Measurements from ENCODE around the gene ZNF460.
"Not testable (repeated sequence)": the region's sequence is repeated elsewhere in the genome, so short reads cannot be mapped to it uniquely, and the experiment has no call there.

The ZNF460 gene

DNA sequence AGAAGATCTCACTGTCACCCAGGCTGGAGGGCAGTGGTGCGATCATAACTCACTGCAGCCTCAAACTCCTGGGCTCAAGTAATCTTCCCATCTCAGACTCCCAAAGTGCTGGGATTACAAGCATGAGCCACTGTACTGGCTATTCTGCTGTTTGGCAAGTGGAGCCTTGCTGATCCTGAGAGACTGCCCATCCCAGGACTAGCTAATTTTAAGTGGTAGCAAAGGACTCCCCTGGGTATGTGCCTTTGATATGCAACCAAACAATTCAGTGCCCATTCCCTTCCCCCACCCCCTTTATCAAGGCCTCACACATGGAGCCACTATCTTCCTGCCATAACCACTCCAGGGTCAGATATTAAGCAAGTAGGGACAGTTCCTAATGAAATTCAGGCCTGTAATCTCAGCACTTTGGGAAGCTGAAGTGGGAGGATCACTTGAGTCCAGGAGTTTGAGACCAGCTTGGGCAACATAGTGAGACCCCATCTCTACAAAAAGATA lies 17.0 kb upstream of the ZNF460 start:
- DNase-seq (ENCODE audit: low read depth): no peak
- TF ChIP-seq, protein P1, sequence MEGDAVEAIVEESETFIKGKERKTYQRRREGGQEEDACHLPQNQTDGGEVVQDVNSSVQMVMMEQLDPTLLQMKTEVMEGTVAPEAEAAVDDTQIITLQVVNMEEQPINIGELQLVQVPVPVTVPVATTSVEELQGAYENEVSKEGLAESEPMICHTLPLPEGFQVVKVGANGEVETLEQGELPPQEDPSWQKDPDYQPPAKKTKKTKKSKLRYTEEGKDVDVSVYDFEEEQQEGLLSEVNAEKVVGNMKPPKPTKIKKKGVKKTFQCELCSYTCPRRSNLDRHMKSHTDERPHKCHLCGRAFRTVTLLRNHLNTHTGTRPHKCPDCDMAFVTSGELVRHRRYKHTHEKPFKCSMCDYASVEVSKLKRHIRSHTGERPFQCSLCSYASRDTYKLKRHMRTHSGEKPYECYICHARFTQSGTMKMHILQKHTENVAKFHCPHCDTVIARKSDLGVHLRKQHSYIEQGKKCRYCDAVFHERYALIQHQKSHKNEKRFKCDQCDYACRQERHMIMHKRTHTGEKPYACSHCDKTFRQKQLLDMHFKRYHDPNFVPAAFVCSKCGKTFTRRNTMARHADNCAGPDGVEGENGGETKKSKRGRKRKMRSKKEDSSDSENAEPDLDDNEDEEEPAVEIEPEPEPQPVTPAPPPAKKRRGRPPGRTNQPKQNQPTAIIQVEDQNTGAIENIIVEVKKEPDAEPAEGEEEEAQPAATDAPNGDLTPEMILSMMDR (conservative IDR thresholded peaks at IDR 0.05; ENCODE audit: low read depth, low read length): no peak
- no peak overlapping the region for H3K4me3 ChIP-seq (ENCODE audit: low read length)

DNA sequence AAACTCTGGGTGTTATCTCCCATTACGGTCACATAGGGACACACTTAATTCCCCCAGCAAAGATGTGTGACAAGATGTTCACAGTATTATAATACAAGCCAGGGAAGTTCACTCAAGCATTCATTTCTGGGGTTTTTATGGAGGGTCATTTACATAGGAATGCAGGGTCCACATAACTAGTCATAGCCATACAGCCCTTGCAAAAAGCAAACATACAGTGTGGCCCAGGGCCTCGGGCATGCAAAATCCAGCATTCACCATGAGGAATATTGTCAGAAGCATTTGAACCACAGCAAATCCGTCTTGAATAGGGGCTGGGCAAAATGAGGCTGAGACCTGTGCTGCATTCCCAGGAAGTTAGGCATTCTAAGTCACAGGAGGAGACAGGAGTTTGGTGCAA lies 13.0 kb upstream of the ZNF460 start:
- TF ChIP-seq, protein P1 (conservative IDR thresholded peaks at IDR 0.05; ENCODE audit: low read depth, low read length): no peak
- no peak overlapping the region for H3K4me3 ChIP-seq (ENCODE audit: low read length)
- DNase-seq (ENCODE audit: low read depth): no peak

DNA sequence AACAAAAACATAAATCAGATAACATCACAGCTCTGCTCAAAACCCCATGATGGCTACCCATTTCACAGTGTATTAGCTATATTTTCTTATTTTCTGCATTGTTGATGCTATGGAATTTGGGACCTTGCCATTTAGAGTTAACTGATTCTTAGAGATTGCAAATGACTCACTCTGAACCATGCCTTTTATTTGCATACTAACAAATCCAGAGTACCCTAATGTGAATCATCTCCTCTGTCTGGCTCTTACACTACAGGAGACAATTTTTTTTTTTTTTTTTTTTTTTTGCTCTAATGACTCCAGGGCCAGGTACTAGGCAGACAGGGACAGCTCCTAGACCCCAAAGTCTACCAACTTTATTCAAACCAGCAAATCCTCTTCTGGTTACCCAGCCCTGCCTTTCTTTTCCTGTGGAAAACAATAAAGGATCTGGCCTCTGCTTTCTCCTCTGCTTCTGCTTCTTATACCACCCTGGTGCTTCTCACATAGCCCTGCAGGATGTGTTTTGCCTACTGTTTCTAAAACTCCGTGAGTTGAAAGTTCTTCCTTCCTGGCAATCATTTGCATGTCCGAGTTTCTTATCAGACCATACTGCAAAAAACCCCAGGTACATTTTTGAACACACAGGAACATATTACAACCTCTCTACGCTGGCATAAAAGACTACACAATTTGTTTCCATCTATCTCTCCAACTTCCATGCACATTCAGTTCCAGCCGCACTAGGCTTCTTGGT lies 10.6 kb upstream of the ZNF460 start:
- peak; percentile 39 for DNase-seq (ENCODE audit: low read depth)
- no peak overlapping the region for H3K4me3 ChIP-seq (ENCODE audit: low read length)
- TF ChIP-seq, protein P1 (conservative IDR thresholded peaks at IDR 0.05; ENCODE audit: low read depth, low read length): no peak

DNA sequence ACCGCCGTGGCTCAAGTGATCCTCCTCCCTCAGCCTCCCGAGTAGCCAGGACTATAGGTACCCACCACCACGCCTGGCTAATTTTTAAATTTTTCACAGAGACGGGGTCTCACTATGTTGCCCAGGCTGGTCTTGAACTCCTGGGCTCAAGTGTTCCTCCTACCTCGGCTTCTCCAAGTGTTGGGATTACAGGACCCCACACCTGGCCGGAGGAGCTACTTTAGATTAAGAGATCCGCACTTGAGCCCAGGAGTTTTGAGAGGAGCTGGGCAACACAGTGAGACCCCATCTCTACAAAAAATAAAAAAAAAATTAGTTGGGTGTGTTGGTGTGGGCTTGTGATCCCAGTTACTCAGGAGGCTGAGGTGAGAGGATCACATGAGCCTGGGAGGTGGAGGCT lies 9.0 kb upstream of the ZNF460 start:
- no peak for DNase-seq (ENCODE audit: low read depth)

DNA sequence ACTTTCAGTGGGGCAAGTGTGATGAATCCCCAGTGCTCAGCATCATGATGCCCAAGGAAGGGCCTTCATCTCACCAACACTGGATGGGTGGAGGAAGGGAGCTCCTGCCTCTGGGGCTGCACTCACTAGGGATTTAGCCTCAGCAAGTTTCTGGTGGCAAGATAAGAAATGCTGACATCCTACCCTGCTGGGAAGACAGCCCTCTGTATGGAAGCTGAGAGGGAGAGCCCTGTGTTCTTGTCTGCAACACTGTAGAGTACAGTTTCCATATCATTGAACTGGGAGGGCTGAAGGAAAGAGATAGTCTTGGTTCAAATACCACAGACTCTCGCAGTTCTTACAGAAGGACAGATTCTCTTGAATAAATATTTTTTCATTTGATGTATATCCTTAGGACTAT lies 7.3 kb upstream of the ZNF460 start:
- no peak for DNase-seq (ENCODE audit: low read depth)
- TF ChIP-seq, protein P1 (conservative IDR thresholded peaks at IDR 0.05; ENCODE audit: low read depth, low read length): no peak
- no peak overlapping the region for H3K4me3 ChIP-seq (ENCODE audit: low read length)

More for the DNA sequence above, 9.0 kb upstream of the ZNF460 start:
- no peak overlapping the region for H3K4me3 ChIP-seq (ENCODE audit: low read length)
- TF ChIP-seq, protein P1 (conservative IDR thresholded peaks at IDR 0.05; ENCODE audit: low read depth, low read length): no peak

DNA sequence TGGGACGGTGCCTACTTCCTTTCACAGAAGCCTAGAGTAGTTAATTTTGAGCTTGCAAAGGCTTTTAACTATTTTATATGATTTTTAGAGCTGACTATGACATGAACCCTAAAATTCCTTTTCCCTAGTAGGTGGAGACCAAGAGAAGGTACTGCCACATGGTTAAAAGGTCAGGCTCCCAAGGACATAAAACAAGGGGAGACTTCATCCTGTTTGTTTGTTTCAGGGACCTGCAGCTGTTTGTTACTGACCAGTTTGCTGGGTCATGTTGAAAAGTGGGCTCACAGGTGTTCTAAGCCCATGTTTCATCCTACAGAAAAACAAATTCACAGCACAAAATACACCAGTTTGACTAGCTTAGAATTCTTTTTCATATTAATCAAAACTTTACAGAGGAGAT lies 3.9 kb upstream of the ZNF460 start:
- no peak for DNase-seq (ENCODE audit: low read depth)
- H3K4me3 ChIP-seq (ENCODE audit: low read length): no peak overlapping the region
- TF ChIP-seq, protein P1 (conservative IDR thresholded peaks at IDR 0.05; ENCODE audit: low read depth, low read length): no peak

DNA sequence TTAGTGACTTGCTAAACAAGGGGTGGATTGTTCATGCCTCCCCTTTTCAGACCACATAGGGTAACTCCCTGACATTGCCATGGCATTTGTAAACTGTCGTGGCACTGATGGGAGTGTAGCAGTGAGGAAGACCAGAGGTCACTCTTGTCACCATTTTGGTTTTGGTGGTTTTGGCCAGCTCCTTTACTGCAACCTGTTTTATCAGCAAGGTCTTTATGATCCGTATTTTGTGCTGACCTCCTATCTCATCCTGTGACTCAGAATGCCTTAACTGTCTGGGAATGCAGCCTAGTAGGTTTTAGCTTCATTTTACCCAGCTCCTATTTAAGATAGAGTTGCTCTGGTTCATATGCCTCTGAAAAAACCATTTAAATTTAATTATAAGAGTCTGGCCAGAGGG lies 1.8 kb upstream of the ZNF460 start:
- H3K4me3 ChIP-seq (ENCODE audit: low read length): not testable (repeated sequence)
- DNase-seq (ENCODE audit: low read depth): peak; percentile 3
